GM13977 (cell line): ENCODE data around the gene CLIC4.

Experiments
- DNase-seq: peaks from one replicate; pipeline ENCODE4 v3.0.0; 2012; ENCODE audit warnings: low spot score
- in situ Hi-C: fragments of 300-500 bp; cut with MboI; formaldehyde crosslinking; loops from one replicate; pipeline ENCODE4 v1.12.0; 2022; ENCODE audit warnings: low sequenced_read_pairs, low pct_unique_long_range_greater_than_20kb, mixed read lengths, inconsistent platforms; ENCODE audit not compliant: unreplicated experiment
- TF ChIP-seq, protein P1 (sequence below): IDR thresholded peaks from 2 replicates; pipeline ENCODE4 v1.5.1; 2012; ENCODE audit warnings: mild to moderate bottlenecking, control low read depth; ENCODE audit not compliant: insufficient read depth; ENCODE audit errors: extremely low read depth, missing control alignments

CLIC4 gene

DNA sequence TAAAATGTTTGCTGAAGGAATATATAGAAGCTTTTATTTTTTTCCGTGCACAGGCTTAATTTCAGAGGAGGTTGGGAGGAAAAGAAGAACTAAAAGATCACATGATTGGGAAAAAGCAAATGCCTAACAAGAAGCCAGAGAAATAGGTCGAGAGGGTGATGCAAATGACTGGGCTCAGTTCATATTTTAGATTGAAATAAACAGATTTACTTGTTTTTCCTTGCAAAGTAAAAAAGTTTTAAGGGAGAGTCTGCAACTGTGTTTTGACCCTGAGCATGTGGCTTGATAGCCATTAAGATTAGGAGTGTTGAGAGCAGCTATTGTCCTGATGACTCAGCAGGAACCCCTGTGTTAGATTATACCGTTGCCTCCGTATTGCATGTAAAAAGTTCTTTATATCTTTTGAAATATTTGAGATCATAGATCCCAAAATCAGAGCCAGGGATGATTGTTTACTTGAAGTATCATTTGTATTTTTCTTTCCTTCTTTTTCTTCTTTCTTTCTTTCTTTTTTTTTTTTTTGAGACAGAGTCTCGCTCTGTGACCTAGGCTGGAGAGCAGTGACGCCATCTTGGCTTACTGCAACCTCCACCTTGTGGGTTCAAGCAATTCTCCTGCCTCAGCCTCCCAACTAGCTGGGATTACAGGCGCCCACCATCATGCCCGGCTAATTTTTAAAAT, 20.2 kb downstream of the CLIC4 start:
- in situ Hi-C loops = no loop called here
- DNase-seq = no peak
- TF ChIP-seq, protein P1, sequence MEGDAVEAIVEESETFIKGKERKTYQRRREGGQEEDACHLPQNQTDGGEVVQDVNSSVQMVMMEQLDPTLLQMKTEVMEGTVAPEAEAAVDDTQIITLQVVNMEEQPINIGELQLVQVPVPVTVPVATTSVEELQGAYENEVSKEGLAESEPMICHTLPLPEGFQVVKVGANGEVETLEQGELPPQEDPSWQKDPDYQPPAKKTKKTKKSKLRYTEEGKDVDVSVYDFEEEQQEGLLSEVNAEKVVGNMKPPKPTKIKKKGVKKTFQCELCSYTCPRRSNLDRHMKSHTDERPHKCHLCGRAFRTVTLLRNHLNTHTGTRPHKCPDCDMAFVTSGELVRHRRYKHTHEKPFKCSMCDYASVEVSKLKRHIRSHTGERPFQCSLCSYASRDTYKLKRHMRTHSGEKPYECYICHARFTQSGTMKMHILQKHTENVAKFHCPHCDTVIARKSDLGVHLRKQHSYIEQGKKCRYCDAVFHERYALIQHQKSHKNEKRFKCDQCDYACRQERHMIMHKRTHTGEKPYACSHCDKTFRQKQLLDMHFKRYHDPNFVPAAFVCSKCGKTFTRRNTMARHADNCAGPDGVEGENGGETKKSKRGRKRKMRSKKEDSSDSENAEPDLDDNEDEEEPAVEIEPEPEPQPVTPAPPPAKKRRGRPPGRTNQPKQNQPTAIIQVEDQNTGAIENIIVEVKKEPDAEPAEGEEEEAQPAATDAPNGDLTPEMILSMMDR = no peak

DNA sequence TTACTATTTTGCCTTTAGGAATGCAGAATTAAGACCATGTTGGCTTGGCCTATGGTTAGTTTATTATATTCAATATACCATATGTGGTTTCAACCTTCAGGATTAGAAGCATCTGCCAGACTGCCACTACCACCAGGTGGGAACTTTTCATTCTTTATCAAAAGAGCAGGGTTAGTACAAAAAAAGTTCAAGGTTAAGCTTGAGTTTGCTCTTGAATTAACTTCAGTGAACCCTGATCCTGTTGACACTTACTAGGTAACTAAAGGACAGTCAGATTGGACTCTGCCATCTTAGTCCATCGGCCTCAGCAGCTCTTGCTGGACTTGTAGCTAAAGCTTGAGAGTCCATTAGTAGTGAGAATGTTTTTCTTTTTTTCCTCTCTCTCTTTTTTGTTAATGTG, 22.1 kb downstream of the CLIC4 start:
- no peak for DNase-seq
- in situ Hi-C loops = no loop called here

DNA sequence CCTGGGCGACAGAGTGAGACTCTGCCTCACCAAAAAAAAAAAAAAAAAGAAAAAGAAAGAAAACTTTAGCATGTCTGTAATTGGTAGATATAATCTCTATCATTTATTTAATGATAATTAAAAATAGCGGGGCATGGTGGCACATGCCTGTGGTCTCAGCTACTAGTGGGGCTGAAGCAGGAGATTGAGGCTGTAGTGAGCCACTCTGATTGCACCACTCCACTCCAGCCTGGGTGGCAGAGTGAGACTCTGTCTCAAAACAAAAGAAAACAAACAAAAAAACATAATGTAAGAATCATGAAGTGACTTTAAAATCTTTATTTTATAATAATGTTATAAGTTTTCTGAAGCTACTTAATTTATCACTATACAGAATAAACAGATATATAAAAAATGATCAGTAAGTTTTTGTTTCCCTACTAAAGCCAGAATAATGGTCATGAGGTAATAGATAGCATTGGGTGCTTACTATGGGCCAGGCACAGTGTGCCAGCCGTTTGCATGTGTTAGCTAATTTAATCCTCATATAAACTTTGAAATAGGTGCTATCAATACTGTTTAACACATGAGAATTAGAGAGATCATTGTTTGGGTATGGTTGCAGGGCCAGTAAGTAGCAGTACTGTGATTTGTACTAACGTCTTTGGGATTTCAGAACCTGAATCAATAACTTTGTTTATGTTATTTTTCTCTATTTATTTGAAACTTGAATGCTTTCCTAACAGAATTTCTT, 23.8 kb downstream of the CLIC4 start:
- in situ Hi-C loops = no loop called here
- no peak for DNase-seq
- TF ChIP-seq, protein P1 = no peak

More for the DNA sequence above, 22.1 kb downstream of the CLIC4 start:
- TF ChIP-seq, protein P1 = no peak

DNA sequence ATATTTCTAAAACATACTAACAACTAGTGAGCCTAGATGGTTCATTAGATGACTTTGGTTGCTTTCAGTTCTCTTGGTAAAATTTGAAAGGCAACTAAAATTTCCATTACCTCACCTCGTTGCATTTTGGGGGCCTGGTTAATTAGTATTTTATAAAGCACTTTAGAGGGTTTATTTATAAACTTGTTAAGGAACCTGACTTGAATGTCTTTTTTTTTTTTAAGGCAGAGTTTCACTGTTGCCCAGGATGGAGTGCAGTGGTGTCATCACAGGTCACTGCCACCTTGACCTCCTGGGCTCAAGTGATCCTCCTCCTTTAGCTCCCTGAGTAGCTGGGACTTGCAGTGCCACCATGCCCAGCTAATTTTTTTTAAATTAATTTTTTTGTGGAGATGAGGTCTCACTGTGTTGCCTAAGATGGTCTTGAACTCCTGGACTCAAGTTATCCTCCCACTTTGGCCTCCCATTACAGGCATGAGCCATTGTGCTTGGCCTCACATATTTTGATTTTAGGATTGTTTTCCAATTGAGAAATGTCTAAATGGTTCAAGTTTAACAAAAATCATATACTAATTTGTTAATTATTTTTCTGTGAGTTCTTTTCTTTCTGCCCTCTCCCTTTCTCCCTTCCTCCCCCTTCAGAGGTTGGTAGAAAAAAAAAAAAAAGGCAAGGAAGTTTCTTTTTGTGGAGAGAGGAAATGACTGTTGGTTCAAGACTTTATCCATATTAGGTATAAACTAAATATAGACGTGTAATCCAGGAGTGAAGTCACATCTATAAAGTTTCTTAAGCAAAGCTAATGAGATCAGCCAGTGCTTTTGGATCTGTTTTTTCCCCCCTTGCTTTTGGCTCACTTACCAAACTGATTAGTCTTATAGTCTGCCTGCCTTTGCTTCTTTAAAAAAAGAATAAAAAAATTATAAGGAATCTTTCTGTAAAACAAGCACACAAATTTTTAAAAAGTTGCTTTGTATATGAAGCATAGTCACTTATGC, 24.7 kb downstream of the CLIC4 start:
- TF ChIP-seq, protein P1 = no peak
- in situ Hi-C loops = no loop called here
- DNase-seq = peak; percentile 44

DNA sequence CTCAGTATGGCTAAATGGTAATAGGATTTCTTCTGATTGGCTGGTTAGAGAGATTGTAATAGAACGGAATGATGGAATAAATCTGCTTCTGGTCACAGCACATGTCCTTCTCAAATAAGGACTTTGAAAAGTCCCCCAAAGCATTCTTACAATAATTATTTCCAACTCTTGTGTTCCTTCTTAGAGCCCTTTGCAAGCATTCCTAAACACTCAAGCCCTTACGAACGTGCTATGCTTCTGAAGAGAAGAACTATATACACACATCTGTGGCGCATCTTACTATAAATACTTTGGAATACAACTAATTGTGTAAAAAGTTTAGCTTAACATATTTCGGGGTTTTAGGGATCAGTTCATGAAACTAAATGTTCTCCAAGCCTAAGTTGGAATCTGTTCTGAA, 25.6 kb downstream of the CLIC4 start:
- no peak for DNase-seq
- TF ChIP-seq, protein P1 = no peak
- in situ Hi-C loops = no loop called here

DNA sequence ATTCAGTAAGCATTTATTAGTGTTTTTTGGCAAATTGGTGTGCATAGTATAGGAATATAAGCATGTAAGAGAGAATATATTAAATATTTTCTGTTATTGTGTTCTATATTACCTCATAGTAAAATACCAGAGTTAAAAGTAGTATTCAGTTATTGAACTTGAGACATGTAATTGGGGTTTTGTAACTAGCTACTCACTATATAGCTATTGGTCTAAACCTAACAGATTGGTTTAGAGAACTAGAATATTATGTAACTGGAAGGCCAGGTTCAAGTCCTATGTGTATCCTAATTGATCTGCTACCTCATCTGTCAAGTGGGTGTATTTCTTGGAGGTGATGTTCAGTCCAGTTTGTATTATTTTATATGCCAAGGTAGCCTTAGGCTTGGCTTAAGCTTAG, 26.3 kb downstream of the CLIC4 start:
- TF ChIP-seq, protein P1 = no peak
- in situ Hi-C loops = no loop called here
- no peak for DNase-seq
